Fibroblast of lung (primary cell): ENCODE data around the gene C8B. TPM values are rescaled to one million over a fixed set of nuclear protein-coding genes. Genes with fewer than 3 reads are reported as not detected.

ENCODE experiments used
- DNase-seq, 2 donors: peaks; one replicate each; pipeline versions ENCODE4 v3.0.0 to v3.0.0-alpha.2; 2010; ENCODE audit warnings: low read depth in 2 of 2
- H2AFZ ChIP-seq: 2 replicates; pipeline ENCODE4 v1.5.1; 2012; ENCODE audit warnings: low read length, control low read depth, inconsistent platforms
- H3K27ac ChIP-seq: 2 replicates; pipeline ENCODE4 v1.5.1; 2011; ENCODE audit warnings: low read length, control low read depth; ENCODE audit not compliant: insufficient read depth
- H3K27me3 ChIP-seq: 2 replicates; pipeline ENCODE4 v1.5.1; 2011; ENCODE audit warnings: mild to moderate bottlenecking, low read length; ENCODE audit not compliant: control insufficient read depth, insufficient read depth
- H3K36me3 ChIP-seq: 2 replicates; pipeline ENCODE4 v1.5.1; 2011; ENCODE audit warnings: low read length; ENCODE audit not compliant: control insufficient read depth, insufficient read depth
- H3K4me1 ChIP-seq: 2 replicates; pipeline ENCODE4 v1.5.1; 2011; ENCODE audit warnings: low read length; ENCODE audit not compliant: control insufficient read depth, insufficient read depth; ENCODE audit errors: extremely low read depth
- H3K4me2 ChIP-seq: 2 replicates; pipeline ENCODE4 v1.5.1; 2011; ENCODE audit warnings: low read length, control low read depth; ENCODE audit not compliant: insufficient read depth; ENCODE audit errors: extremely low read depth
- H3K4me3 ChIP-seq, 4 experiments: fragments of 200-600 bp in 1 of 4; sonication (generic) in 1 of 4; replicated peaks in 1 of 4; 2 replicates each; pipeline ENCODE4 v1.5.1; 2011 to 2016; ENCODE audit warnings: low read length in 4 of 4, low read depth in 3 of 4, mild to moderate bottlenecking in 3 of 4, control low read depth in 2 of 4, inconsistent platforms in 1 of 4, mixed read lengths in 1 of 4; ENCODE audit not compliant: insufficient read depth in 1 of 4; ENCODE audit errors: control extremely low read depth in 1 of 4
- H3K79me2 ChIP-seq: 2 replicates; pipeline ENCODE4 v1.5.1; 2012; ENCODE audit warnings: mild to moderate bottlenecking, low read length, inconsistent platforms; ENCODE audit not compliant: control insufficient read depth, insufficient read depth
- H3K9ac ChIP-seq: 2 replicates; pipeline ENCODE4 v1.5.1; 2011; ENCODE audit warnings: mild to moderate bottlenecking, low read length, control low read depth; ENCODE audit not compliant: insufficient read depth
- H3K9me3 ChIP-seq: 2 replicates; pipeline ENCODE4 v1.5.1; 2012; ENCODE audit warnings: low read depth, low read length; ENCODE audit not compliant: control insufficient read depth, insufficient read depth
- H4K20me1 ChIP-seq: 2 replicates; pipeline ENCODE4 v1.5.1; 2011; ENCODE audit warnings: low read length; ENCODE audit not compliant: control insufficient read depth, insufficient read depth; ENCODE audit errors: extremely low read depth
- CTCF ChIP-seq, 2 donors: IDR thresholded peaks in 1 of 2; conservative IDR thresholded peaks in 1 of 2; 1 replicate in 1 of 2; 2 replicates in 1 of 2; pipeline ENCODE4 v1.5.1; 2011 to 2012; ENCODE audit warnings: low read length in 2 of 2, control low read depth in 1 of 2, inconsistent platforms in 1 of 2, low read depth in 1 of 2, mild to moderate bottlenecking in 1 of 2
- EZH2 ChIP-seq: IDR thresholded peaks from 2 replicates; pipeline ENCODE4 v1.5.1; 2012; ENCODE audit warnings: low read length, control low read depth, mild to moderate bottlenecking; ENCODE audit errors: missing control alignments
- polyA plus RNA-seq, 2 donors: library from polyadenylated mRNA; depleted of rRNA in 1 of 2; stranded (reverse) in 1 of 2; unstranded in 1 of 2; fragments of >200 nt; gene quantifications; 2 replicates each; pipeline ENCODE4 v1.2.1, GENCODE V29; 2011 to 2012; ENCODE audit warnings: missing spikeins in 1 of 2
- total RNA-seq: library from RNA; depleted of rRNA; stranded (reverse); fragments of >200 nt; gene quantifications from 2 replicates; pipeline ENCODE4 v1.2.1, GENCODE V29; 2014

Gene C8B
- total and polyA plus RNA-seq, 2 donors (not counting 1 experiment from before 2014, with no cell fraction given), result not detected

- Histone ChIP-seq H3K27me3 (no peaks in the 10 kb centered on the region), H3K9ac (no peak overlapping the region), H3K4me2 (no peak overlapping the region), H3K36me3 (no peaks in the 10 kb centered on the region), H2AFZ (no peak overlapping the region), H3K79me2 (no peaks in the 10 kb centered on the region), H3K9me3 (no peaks in the 10 kb centered on the region), H3K4me3 (no peak overlapping the region), H3K27ac (no peak overlapping the region), H4K20me1 (no peaks in the 10 kb centered on the region), H3K4me1 (no peaks in the 10 kb centered on the region)
- TF ChIP-seq EZH2 (no peak), CTCF (conservative IDR thresholded peaks at IDR 0.05 in 1 of 2, IDR thresholded peaks at IDR 0.05 in 1 of 2; ENCODE audit: low read depth in 1 of 2, low read length in 2 of 2) (no peak)
- DNase-seq, result no peak
Observed at GRCh38 chr1:56931686-56932085, 34.1 kb downstream of the C8B start.

GRCh38 chr1:56931211-56931610 lies 34.6 kb downstream of the C8B start:
- TF ChIP-seq EZH2 (no peak), CTCF (conservative IDR thresholded peaks at IDR 0.05 in 1 of 2, IDR thresholded peaks at IDR 0.05 in 1 of 2; ENCODE audit: low read depth in 1 of 2, low read length in 2 of 2) (no peak)
- Histone ChIP-seq H4K20me1 (no peaks in the 10 kb centered on the region), H3K9ac (no peak overlapping the region), H2AFZ (no peak overlapping the region), H3K4me3 (no peak overlapping the region), H3K27me3 (no peaks in the 10 kb centered on the region), H3K36me3 (no peaks in the 10 kb centered on the region), H3K4me2 (no peak overlapping the region), H3K9me3 (no peaks in the 10 kb centered on the region), H3K79me2 (no peaks in the 10 kb centered on the region), H3K4me1 (no peaks in the 10 kb centered on the region), H3K27ac (no peak overlapping the region)
- DNase-seq, result no peak

- H3K4me3 ChIP-seq, result no peak overlapping the region
- no peak overlapping the region for H3K27ac ChIP-seq
- H3K79me2 ChIP-seq, result no peaks in the 10 kb centered on the region
- H4K20me1 ChIP-seq, result no peaks in the 10 kb centered on the region
- H3K4me1 ChIP-seq, result no peaks in the 10 kb centered on the region
- no peak overlapping the region for H2AFZ ChIP-seq
- no peak overlapping the region for H3K4me2 ChIP-seq
- no peaks in the 10 kb centered on the region for H3K36me3 ChIP-seq
- no peak overlapping the region for H3K9ac ChIP-seq
- H3K9me3 ChIP-seq, result no peaks in the 10 kb centered on the region
- no peaks in the 10 kb centered on the region for H3K27me3 ChIP-seq
- TF ChIP-seq EZH2 (no peak), CTCF (conservative IDR thresholded peaks at IDR 0.05 in 1 of 2, IDR thresholded peaks at IDR 0.05 in 1 of 2; ENCODE audit: low read depth in 1 of 2, low read length in 2 of 2) (no peak)
- no peak for DNase-seq
Observed at GRCh38 chr1:56929492-56929891, 36.3 kb downstream of the C8B start.
